ENCODE measurements around the gene ZSCAN4. TPM values are rescaled to one million over a fixed set of nuclear protein-coding genes. Genes with fewer than 3 reads are reported as not detected.

The ZSCAN4 gene
- polyA plus RNA-seq, 3 donors = not detected

DNA sequence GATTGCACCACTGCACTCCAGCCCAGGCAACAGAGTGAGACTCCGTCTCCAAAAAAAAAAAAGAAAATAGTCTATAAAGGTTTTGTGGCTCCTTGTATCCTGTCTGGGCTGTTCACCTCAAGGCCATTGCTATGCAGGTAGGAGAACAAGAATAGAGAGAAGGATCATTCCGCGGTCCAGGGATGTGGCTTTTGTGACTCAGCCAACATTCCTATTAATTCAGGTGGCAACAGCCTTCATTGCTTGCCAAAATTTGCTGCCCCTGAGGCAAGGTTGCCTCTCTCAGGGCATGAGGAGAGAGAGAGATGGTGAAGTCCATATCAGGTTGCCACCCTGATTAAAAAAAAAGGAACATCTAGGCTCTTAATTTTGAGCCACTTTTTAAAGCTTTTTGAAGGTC, 21.0 kb downstream of the ZSCAN4 start:
- H3K9me3 Mint-ChIP-seq = peaks cover 62 to 93% (median 88%) of the 10 kb centered on the region in 7 donors
- intact Hi-C loops (cut with micrococcal nuclease) = no loop called here
- no peak overlapping the region for H3K4me3 ChIP-seq (replicated peaks in 1 of 3; ENCODE audit: low read depth in 2 of 3, low read length in 3 of 3)

DNA sequence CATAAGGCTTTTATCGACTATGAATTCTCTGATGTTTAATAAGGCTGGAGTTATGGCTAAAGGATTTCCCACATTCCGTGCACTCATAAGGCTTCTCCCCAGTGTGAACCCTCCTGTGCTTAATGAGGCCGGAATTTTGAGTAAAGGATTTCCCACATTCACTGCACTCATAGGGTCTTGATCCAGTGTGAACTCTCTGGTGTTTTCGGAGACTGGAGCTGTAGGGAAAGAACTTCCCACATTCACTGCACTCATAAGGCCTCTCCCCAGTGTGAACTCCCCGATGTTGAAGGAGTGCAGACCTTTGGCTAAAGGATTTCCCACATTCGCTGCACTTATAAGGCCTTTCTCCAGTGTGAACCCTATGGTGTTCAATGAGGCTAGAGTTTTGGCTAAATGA, 32.9 kb downstream of the ZSCAN4 start:
- H3K27ac Mint-ChIP-seq = no peak overlapping the region
- Histone ChIP-seq H3K36me3 (replicated peaks in 1 of 2; ENCODE audit: control insufficient read depth in 1 of 2, insufficient read depth in 2 of 2, low read length in 2 of 2) (peaks cover 0 to 36% of the 10 kb centered on the region in 2 donors), H3K4me3 (replicated peaks in 1 of 3; ENCODE audit: low read depth in 2 of 3, low read length in 3 of 3) (no peak overlapping the region), H3K79me2 (ENCODE audit: insufficient read depth, low read length) (no peaks in the 10 kb centered on the region), H2AFZ (ENCODE audit: insufficient read depth, low read depth, low read length, poor library complexity, severe bottlenecking) (no peak overlapping the region), H4K20me1 (ENCODE audit: insufficient read depth, low read length) (no peaks in the 10 kb centered on the region), H3K27ac (ENCODE audit: low read depth in 1 of 2, low read length in 2 of 2) (no peak overlapping the region), H3K4me1 (ENCODE audit: control insufficient read depth in 1 of 2, insufficient read depth in 2 of 2, low read length in 2 of 2) (no peaks in the 10 kb centered on the region), H3K9ac (ENCODE audit: insufficient read depth, low read length, poor library complexity, severe bottlenecking) (no peak overlapping the region), H3K27me3 (ENCODE audit: control insufficient read depth in 2 of 2, insufficient read depth in 2 of 2, low read length in 2 of 2) (no peaks in the 10 kb centered on the region), H3K9me3 (replicated peaks in 1 of 2; ENCODE audit: control insufficient read depth in 1 of 2, insufficient read depth in 1 of 2, low read length in 2 of 2) (peaks cover 82 to 90% of the 10 kb centered on the region in 2 donors), H3K4me2 (replicated peaks; ENCODE audit: extremely low read depth, low read length, poor library complexity, severe bottlenecking) (no peak overlapping the region)
- H3K4me3 Mint-ChIP-seq = no peak overlapping the region
- intact Hi-C loops (cut with micrococcal nuclease) = no loop called here
- DNase-seq = no peak
- no CpG with 5 or more reads among the region's 6 CpGs for WGBS (ENCODE audit: insufficient coverage)
- peaks cover 2% of the 10 kb centered on the region for H3K4me1 Mint-ChIP-seq
- H3K36me3 Mint-ChIP-seq = peaks cover 23 to 60% of the 10 kb centered on the region in 2 donors
- TF ChIP-seq, protein P1, sequence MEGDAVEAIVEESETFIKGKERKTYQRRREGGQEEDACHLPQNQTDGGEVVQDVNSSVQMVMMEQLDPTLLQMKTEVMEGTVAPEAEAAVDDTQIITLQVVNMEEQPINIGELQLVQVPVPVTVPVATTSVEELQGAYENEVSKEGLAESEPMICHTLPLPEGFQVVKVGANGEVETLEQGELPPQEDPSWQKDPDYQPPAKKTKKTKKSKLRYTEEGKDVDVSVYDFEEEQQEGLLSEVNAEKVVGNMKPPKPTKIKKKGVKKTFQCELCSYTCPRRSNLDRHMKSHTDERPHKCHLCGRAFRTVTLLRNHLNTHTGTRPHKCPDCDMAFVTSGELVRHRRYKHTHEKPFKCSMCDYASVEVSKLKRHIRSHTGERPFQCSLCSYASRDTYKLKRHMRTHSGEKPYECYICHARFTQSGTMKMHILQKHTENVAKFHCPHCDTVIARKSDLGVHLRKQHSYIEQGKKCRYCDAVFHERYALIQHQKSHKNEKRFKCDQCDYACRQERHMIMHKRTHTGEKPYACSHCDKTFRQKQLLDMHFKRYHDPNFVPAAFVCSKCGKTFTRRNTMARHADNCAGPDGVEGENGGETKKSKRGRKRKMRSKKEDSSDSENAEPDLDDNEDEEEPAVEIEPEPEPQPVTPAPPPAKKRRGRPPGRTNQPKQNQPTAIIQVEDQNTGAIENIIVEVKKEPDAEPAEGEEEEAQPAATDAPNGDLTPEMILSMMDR (IDR thresholded peaks at IDR 0.05) = no peak
- H3K27me3 Mint-ChIP-seq (ENCODE audit: low read depth in 3 of 3) = peaks cover 0 to 2% (median 1%) of the 10 kb centered on the region in 3 donors
- peaks cover 49 to 95% (median 66%) of the 10 kb centered on the region in 7 donors for H3K9me3 Mint-ChIP-seq

More for the DNA sequence above, 21.0 kb downstream of the ZSCAN4 start:
- no peak for DNase-seq
- Mint-ChIP-seq H3K4me1 (no peaks in the 10 kb centered on the region), H3K27me3 (ENCODE audit: low read depth in 3 of 3) (no peaks in the 10 kb centered on the region), H3K27ac (no peak overlapping the region), H3K4me3 (no peak overlapping the region), H3K36me3 (peaks cover 42 to 55% of the 10 kb centered on the region in 2 donors)
- TF ChIP-seq, protein P1 (IDR thresholded peaks at IDR 0.05) = no peak
- no peaks in the 10 kb centered on the region for H3K4me1 ChIP-seq (ENCODE audit: control insufficient read depth in 1 of 2, insufficient read depth in 2 of 2, low read length in 2 of 2)
- no peak overlapping the region for H2AFZ ChIP-seq (ENCODE audit: insufficient read depth, low read depth, low read length, poor library complexity, severe bottlenecking)
- no peak overlapping the region for H3K9ac ChIP-seq (ENCODE audit: insufficient read depth, low read length, poor library complexity, severe bottlenecking)
- peaks cover 11% of the 10 kb centered on the region for H3K79me2 ChIP-seq (ENCODE audit: insufficient read depth, low read length)
- no CpG with 5 or more reads among the region's 3 CpGs for WGBS (ENCODE audit: insufficient coverage)
- H3K9me3 ChIP-seq (replicated peaks in 1 of 2; ENCODE audit: control insufficient read depth in 1 of 2, insufficient read depth in 1 of 2, low read length in 2 of 2) = peaks cover 87 to 100% of the 10 kb centered on the region in 2 donors
- H3K27ac ChIP-seq (ENCODE audit: low read depth in 1 of 2, low read length in 2 of 2) = no peak overlapping the region
- no peaks in the 10 kb centered on the region for H3K27me3 ChIP-seq (ENCODE audit: control insufficient read depth in 2 of 2, insufficient read depth in 2 of 2, low read length in 2 of 2)
- H3K4me2 ChIP-seq (replicated peaks; ENCODE audit: extremely low read depth, low read length, poor library complexity, severe bottlenecking) = no peak overlapping the region
- no peaks in the 10 kb centered on the region for H4K20me1 ChIP-seq (ENCODE audit: insufficient read depth, low read length)
- peaks cover 20 to 47% of the 10 kb centered on the region in 2 donors for H3K36me3 ChIP-seq (replicated peaks in 1 of 2; ENCODE audit: control insufficient read depth in 1 of 2, insufficient read depth in 2 of 2, low read length in 2 of 2)

Measured in CD14-positive monocyte (primary cell).